Stimulated activated CD4-positive, alpha-beta T cell treated with anti-CD3 and anti-CD28 coated beads, Interleukin-4, amount 100 ng/mL, for 24 hours (primary cell): ENCODE results near the gene BTG2.
A peak's percentile ranks its signal among the peaks of the same experiment; 100 is the strongest.
"Not testable (repeated sequence)": the region's sequence is repeated elsewhere in the genome, so short reads cannot be mapped to it uniquely, and the experiment has no call there.

Experiments
- DNase-seq: peaks from one replicate; pipeline ENCODE4 v3.0.0-alpha.2; 2020

Gene BTG2, protein sequence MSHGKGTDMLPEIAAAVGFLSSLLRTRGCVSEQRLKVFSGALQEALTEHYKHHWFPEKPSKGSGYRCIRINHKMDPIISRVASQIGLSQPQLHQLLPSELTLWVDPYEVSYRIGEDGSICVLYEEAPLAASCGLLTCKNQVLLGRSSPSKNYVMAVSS

DNA sequence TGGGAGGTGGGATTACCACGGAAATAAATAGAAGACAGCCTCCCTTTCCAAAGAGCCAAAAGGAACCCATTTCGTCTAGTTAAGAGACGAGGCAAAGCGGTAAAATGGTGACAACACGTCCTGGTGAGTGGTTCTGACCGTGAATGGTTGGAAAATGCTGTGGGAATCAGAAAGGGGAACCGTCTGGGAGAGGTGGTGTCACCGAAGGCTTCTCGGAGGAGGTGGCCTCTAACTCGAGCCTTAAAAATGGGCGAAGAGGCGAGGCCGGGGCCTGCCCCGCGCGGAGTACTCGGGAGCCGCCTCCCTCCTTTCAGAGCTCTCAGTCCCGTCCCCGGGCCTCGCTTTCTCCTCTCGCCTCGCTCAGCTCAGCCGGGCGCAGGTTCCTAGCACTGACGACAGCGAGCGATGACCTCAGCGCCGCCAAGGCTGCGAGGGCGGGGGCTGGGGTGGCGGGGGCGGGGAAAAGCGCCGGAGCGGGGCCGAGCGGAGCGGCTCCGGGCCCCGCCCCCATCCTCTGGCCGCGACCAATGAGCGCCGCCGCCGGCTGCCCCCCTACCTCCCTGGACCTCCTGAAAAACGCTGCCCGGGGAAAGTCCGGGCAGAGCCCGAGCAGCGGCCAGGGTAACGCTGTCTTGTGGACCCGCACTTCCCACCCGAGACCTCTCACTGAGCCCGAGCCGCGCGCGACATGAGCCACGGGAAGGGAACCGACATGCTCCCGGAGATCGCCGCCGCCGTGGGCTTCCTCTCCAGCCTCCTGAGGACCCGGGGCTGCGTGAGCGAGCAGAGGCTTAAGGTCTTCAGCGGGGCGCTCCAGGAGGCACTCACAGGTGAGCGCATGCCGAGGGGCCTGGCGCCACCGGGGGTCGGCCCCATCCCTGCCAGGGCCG is at the start of gene BTG2:
BTG2 (plus strand) TSS at position 601 of the 890 bp plus-strand sequence; CDS start at position 689, 88 bp downstream.
- peak; percentile 89 for DNase-seq

DNA sequence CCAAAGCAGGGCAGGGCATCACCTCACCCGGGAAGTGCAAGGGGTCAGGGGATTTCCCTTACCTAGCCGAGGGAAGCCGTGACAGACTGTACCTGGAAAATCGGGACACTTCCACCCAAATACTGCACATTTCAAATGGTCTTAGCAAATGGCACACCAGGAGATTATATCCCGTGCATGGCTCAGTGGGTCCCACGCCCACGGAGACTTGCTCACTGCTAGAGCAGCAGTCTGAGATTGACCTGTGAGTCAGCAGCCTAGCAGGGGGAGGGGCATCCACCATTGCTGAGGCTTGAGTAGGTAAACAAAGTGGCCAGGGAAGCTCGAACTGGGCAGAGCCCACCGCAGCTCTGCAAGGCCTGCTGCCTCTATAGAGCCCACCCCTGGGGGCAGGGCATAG is 48.7 kb upstream of the BTG2 start:
- DNase-seq = not testable (repeated sequence)

DNA sequence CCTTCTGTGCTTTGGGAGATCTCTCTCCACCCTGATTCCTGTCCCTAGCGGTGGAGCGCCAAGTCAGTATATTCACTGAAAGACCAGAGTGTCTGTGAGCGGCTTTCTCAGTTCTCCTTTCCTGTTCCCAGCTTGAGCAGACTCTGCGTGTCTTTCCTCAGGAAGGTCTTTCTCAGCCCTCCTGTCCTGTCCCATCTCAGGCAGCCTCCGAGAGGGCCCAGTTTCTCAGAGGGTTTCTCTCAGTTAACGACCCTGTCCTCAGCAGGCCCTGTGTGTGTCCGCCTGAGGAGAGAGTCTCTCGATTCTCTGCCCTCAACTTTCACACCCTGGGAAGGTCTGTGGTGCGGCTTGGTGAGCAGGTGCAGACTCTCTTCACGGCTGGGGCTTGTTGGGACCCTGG is 41.8 kb upstream of the BTG2 start:
- no peak for DNase-seq

DNA sequence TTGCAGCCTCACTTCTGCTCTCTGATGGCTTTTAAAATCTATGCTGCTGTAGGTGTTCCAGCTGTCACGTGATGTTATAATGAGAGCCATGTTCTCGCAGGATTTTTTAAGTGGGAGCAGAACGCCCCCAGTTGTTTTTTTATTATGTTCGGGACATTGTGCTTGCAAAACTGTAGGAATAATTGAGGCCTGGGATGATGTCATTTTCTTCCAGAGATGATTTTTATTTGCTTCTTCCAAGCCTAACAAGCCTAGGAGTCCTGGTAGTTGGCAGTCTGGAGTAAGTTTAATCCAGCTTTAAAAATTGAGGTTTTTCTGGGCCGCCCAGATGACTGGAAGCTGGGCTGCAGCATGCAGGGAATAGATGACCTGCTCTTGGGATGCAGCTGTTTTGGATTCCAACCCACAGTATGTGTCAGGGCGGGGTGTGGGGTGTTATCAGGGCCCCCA is 41.2 kb upstream of the BTG2 start:
- DNase-seq = no peak

DNA sequence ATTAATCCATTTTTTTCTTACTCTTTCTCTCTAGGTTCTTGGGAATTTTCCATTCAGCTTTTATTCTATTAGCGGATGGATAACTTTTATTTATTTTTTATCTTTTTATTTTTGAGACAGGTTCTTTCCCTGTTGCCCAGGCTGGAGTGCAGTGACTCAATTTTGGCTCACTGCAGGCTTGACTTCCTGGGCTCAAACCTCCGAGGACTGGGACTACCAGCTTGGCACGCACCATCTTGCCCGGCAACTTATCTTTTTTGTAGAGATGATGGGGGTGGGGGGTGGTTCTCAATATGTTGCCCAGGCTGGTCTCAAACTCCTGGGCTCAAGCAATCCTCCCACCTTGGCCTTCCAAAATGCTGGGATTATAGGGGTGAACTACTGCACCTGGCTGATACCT is 39.8 kb upstream of the BTG2 start:
- no peak for DNase-seq

DNA sequence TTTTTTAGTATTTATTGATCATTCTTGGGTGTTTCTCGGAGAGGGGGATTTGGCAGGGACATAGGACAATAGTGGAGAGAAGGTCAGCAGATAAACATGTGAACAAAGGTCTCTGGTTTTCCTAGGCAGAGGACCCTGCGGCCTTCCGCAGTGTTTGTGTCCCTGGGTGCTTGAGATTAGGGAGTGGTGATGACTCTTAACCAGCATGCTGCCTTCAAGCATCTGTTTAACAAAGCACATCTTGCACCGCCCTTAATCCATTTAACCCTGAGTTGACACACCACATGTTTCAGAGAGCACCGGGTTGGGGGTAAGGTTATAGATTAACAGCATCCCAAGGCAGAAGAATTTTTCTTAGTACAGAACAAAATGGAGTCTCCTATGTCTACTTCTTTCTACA is 39.2 kb upstream of the BTG2 start:
- not testable (repeated sequence) for DNase-seq

DNA sequence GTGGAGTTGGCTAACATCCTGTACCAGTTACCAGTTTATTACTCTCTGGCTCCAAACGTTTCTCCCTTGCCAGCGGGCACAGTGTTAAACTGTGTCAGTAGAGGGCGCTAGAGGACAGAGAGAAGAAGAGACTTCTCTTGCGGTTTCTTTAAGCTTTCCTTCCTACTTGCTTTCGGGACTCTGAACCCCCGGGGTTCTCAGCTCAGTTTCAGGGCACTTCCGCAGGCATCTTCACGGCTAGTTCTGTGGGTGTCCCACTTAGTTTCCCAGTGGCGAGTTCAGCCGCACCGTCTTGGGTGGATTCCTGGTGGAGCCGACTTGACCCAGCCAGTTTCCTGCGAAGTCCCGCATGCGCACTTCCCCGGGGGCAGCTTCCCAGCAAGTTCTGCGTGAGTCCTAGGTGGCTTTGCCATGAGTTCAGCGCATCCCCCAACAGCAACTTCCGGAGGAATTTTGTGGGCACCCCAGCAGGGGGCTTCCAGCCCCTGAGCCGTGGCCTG is 37.9 kb upstream of the BTG2 start:
- peak; percentile 87 for DNase-seq

DNA sequence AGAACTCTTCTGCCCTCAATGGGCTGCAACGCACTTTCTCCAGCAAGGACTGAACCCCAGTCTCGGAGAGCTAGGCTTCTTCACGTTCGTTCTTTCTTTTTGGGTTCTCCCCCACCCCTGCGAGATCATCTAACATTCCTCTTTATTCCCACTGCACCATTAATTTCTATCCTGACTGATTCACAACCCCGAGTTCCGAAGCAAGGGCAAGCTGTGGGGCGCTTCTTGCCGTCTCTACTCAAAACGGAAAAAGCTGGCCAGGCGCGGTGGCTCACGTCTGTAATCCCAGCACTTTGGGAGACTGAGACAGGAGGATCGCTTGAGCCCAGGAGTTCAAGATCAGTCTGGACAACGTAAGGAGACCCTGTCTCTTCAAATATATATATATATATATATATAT is 37.4 kb upstream of the BTG2 start:
- DNase-seq = no peak

DNA sequence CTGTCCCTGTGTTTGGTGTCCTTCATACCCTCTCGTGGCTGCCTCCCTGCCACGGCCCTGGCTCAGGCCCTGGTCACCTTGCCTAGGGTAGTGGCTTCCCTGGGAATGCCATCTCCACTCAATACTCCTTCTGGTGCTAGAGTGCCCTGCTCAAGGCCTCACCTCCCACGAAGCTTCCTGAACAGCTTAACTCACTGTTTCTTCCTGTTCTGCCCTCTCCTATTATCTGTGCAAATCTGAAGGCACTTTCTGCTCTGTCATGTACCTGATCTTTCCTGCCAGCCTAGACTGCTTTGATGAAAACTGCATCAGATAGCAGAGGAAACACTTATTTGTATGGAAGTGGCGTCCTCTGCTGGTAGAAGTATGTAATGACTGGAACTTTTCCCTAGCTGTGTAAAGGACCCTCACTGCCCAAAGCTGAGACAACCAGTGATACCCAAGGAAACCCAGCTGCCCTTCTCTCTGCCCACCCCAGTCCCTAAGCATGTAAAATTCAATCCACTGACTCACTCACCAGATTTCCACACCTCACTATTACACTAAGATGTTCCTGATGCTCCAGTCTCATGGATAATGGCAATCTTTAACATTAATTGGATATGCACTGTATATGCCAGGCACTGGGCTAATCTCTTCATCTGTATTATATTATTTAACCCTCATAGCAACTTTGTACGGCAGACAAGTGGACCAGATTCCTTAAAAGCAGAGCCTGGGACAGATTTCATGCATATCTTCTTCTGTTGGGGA is 36.2 kb upstream of the BTG2 start:
- DNase-seq = peak; percentile 62

DNA sequence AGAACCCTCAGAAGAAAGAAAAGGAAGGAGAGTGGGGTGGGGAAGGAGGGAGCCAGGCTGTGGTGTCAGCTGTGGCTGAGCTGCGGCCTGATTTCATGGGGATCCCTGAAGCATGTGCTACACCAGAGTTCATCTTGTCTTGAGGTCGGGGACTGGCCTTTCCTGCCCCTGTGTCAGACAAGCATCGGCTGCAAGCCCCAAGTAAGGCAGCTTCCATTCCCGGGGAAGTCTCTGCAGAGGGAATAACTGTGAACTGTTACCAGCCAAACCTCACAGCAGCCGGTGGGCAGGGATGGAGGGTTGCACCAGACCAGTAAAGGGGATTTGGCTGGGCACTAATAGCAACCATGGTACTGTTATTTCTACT is 35.7 kb upstream of the BTG2 start:
- DNase-seq = no peak

DNA sequence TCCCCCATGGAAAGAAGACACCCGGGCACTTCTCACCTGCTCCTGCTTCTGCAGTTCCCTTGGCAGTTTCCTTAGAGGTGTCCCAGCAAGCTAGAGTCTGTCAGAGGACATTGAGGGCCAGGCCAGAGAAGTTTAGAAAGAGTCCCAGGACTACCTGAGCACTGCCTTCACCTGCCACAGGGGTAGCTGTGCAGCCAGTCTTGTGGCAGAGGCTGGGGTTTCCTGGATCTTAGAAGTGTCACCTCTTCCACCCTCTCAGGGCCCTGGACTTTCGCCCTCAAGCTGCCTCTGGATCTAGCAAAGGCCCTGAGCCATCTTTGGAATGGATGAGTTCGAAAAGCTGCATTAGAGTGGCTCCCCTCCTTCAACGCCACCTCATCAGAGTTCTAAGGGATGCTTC is 34.9 kb upstream of the BTG2 start:
- DNase-seq = no peak

DNA sequence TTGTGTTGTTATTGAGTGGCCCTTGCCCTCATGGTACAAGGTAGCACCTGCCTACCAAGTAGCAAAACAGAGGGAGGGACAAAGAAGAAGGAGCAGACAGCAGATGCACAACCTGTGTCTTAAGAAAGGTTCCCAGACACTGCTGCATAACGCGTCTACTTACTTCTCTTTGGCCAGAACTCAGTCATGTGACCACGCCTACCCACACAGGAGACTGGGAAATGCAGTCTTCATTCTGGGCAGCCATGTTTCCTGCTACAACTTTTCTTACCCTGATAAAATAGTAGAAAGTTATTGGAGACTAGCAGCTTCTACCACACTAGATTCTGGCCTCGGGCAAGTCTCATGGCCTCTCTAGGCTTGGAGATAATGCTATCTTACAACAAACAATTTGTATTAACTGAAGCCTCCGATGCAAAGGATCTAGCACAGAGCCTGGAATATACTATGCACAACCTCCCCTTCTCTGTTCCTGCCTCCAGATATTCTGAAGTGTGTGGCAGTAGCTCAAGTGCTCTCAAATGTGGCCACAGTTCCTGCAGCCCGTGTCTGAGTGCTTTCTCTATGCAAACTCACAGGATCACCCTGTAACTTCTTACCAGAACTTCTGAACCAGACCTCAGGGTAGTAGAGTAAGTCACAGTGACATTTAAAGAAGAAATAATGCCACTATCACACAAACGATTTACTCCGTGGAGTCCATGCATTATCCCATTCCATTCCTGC is 34.1 kb upstream of the BTG2 start:
- DNase-seq = peak; percentile 79

DNA sequence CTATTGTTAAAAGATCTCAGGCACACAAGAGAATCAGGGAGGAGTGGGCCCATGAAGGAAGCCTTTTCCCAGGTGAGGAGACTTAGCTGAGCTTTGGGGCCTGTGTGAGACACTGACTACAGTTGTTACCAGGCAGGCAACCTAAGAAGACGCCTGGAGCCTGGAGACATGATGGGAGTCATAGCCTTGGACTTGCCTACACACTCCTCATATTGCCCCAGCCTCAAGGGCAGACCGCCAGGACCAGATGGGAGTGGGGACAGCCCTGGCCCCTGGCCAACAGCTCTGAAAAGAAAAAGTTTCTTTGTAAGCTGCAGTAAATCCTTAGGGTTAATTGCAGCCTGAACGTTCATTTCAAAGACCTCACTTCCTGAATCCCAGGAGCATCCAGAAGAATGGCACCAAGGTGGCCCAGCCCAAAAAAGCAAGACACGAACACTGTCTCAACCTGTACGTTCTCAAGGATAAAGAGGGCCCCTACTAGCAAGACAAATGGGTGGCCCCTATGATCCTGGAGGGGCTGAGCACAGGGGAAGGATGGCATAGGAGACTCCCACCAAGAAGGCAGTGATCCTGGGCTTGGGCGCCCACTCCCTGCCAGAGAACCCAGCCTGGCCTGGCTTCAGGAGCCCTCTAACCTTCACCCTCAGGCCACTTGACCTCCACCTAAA is 33.2 kb upstream of the BTG2 start:
- no peak for DNase-seq

DNA sequence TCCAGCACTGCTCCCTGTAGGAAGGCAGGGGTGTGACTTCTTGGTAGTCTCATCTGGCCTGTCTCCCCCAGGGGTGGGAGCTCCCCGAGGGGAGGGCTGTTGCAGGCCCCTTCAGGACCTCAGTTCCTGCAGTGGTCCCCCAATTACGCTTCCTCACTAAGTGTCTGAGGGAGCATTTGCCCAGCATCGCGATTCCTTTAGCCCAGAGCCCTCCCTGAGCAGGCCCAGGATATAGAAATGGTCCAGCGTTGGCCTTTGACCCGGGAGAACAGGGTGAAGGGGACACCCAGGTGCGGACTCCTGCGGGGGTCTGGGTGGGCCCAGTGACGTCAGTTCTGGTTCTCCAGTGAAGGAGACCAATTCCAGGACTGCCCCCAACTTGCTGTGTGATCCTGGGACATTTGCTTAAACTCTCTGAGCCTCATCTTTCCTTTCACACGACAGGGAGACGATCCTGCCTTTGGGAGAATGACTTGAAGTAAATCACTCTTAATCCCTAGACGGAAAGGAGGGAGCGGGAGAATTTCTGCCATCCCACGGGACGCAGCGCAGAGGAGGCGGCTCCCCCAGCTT is 32.6 kb upstream of the BTG2 start:
- no peak for DNase-seq

DNA sequence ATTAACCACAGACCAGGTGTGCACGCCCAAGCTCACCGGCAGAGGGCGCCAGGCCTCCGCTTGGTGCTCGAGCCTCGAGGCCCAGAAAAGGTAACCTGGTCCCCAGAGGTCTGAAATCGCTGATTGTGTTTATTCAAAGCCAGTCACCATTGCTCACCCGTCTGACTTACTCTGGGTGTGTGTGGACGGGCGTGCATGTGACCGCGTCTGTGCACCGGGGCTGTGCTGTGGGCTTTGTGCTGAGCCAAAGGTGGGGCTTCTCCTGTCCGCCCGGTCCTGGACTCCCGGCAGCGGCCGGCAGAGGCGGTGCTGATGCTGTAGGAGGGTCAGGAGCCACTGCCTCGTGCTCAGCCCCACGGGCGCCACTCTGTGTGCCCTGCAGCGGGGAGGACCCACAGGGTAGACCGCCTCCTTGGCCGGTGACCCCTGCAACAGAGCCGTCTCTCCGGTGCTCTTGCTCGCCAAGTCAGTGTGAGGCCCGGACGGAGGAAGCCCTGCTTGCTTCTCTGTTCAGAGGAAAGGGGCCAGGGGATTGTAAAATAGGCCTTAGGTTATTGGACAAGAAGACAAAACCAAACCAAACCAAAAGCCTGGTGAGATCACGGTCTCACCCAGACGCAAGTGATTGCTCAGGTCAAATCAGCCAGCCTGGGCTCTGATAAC is 32.0 kb upstream of the BTG2 start:
- peak; percentile 95 for DNase-seq

DNA sequence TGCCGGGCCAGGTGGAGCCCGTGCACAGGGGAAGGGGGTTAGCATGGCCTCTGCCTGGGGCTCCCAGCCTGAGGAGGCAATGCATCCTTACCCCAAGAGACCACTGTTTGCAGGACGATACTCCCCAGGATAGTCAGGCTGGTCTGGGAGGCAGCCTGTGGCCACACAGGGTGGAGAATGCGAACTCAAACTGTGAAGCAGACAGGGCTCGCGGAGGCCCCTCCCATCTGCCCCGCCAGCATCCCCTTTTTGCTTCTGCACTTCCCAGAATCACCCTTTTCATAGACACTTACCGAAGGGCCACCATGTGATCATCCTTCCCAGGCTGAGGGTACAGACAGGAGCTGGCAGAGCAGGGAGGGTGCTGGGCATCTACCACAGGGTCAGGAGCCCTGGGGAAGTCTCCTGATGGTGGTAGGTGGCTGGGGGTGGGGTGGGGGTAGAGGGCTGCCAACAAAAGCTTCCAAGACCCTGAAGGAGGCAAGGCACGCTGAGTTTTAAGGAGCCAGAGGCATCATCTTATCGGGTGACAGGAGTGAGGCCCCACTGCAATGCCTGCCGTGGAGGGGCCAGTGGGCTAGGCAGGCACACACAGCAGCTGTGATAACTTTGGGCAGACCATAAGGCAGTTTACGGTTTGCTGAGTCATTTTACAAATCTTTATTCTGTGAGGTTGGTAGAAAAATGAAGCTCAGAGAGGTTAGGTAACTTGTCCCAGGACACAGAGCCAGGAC is 31.3 kb upstream of the BTG2 start:
- no peak for DNase-seq

DNA sequence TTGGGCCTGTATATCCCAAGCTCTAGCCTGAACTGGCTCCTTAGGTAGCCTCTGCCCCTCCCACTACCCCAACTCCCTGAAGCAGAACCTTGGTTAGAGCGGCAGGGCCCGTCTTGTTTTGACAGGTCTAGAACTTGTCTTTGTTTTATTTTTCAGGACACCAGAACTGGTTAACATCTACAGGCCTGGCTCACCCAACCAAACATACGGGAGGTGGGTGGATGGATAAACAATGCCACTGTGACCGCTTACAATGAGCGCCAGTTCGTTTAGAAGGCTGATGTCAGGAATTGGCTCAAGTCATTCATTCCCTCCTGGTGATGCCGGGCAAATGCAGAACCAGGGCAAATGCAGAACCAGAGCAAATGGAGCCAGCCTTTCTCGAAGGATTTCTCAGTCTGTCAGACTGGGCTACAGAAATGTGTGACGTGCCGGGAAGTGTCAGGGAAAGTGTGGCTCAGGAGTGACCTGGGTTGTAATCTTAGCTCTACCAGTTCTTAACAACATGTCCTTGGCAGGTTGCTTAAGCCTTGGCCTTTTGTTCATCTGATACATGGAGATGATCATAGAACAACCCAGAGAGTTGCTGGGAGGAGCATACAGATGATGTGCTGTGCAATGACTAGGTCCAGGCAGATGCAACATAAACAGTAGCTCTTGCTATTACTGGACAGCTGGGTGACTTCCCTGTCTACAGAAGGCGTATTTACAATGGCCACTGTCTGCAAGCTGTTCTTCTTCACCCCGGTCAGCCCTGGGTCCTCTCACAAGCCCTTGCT is 30.5 kb upstream of the BTG2 start:
- no peak for DNase-seq

DNA sequence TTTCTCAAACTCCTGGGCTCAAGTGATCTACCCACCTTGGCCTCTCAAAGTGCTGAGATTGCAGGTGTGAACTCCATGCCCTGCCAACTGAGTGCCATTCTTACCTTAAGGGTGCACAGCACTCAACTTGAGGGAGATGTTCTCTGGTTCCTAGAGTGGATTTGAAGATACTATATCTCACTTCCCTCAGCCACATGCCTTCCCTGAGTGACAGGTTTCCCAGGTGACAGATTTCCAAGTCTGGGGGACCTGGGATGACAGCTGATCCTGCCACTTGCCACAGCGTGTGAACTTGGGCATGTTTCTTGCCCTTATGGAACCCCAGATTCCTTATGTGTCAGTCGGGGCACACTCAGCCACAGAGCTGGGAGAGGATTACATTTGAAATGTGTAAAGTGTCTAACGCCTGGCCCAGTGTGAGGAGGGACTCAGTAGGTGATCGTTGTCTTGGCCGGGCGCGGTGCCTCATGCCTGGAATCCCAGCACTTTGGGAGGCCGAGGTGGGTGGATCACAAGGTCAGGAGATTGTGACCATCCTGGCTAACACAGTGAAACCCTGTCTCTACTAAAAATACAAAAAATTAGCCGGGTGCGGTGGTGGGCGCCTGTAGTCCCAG is 29.6 kb upstream of the BTG2 start:
- no peak for DNase-seq

DNA sequence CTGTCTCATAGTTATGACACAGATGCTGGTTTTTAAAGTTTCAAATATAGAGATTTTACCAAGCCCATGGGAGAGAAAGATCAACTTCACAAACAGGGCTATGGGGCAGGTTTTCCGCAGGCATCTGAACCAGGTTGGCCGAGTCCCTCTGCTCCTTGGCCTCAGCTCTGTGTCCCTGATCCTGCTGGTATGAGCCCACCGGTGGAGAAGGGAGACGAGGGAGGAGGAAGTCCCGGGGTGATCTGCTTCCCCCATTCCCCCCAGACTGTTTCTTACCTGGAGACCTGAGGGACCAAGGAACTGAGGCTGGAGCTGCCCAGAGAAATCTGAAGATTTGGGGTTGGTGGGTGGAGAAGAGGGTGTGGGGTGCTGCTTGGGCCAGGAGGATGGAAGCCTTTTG is 28.9 kb upstream of the BTG2 start:
- no peak for DNase-seq
